H1 (cell line): ENCODE measurements around the gene PCDHGB5. TPM values are rescaled to one million over a fixed set of nuclear protein-coding genes. Genes with fewer than 3 reads are reported as not detected.

Experiments
- CTCF ChIA-PET: fragments of 300-600 bp; sonication (Branson Sonifier 250); formaldehyde crosslinking; loops from one replicate; lab custom pipeline; 2021; ENCODE audit not compliant: partially characterized antibody; lab: Charles Lee
- POLR2A ChIA-PET: fragments of 300-600 bp; sonication (Branson Sonifier 250); formaldehyde crosslinking; loops from one replicate; lab custom pipeline; 2021; ENCODE audit warnings: inconsistent platforms; ENCODE audit not compliant: partially characterized antibody; lab: Charles Lee
- DNase-seq, 2 experiments: peaks; one replicate each; pipeline versions ENCODE4 v3.0.0 to v3.0.0-alpha.2; 2010 to 2022; ENCODE audit warnings: low spot score in 2 of 2, low read depth in 1 of 2, mixed read lengths in 1 of 2
- FAIRE-seq: peaks from 2 replicates; lab custom pipeline; 2011; peaks lifted over from hg19 to GRCh38; lab: Jason Lieb, UNC
- H2AFZ ChIP-seq: 2 replicates; pipeline ENCODE4 v1.8.1; 2012; ENCODE audit warnings: low read length, inconsistent platforms
- H2AK5ac ChIP-seq: 2 replicates; pipeline ENCODE4 v1.6.1; 2013; ENCODE audit warnings: low read depth, low read length
- H2BK120ac ChIP-seq: replicated peaks from 2 replicates; pipeline ENCODE3; 2013; ENCODE audit warnings: low read depth, low read length, inconsistent platforms
- H2BK12ac ChIP-seq: 2 replicates; pipeline ENCODE4 v1.6.1; 2013; ENCODE audit warnings: low read depth, low read length
- H2BK15ac ChIP-seq: 2 replicates; pipeline ENCODE4 v1.6.1; 2013; ENCODE audit warnings: low read length
- H2BK20ac ChIP-seq: 2 replicates; pipeline ENCODE4 v1.6.1; 2013; ENCODE audit warnings: low read length
- H2BK5ac ChIP-seq: 2 replicates; pipeline ENCODE4 v1.6.1; 2013; ENCODE audit warnings: low read depth, low read length
- H3K14ac ChIP-seq: 2 replicates; pipeline ENCODE4 v1.6.1; 2013; ENCODE audit warnings: inconsistent platforms; ENCODE audit not compliant: insufficient read length
- H3K18ac ChIP-seq: 2 replicates; pipeline ENCODE4 v1.6.1; 2013; ENCODE audit warnings: low read length; ENCODE audit errors: extremely low read depth
- H3K23ac ChIP-seq: 2 replicates; pipeline ENCODE4 v1.6.1; 2013; ENCODE audit warnings: inconsistent platforms; ENCODE audit not compliant: insufficient read length
- H3K23me2 ChIP-seq: 2 replicates; pipeline ENCODE4 v1.6.1; 2013; ENCODE audit warnings: low read depth, low read length
- H3K27ac ChIP-seq: 2 replicates; pipeline ENCODE4 v1.6.1; 2011; ENCODE audit warnings: low read depth, low read length, inconsistent platforms
- H3K27me3 ChIP-seq, 4 experiments: replicated peaks in 1 of 4; 1 replicate in 1 of 4; 2 replicates in 3 of 4; pipeline versions ENCODE4 v1.6.1 to v1.8.1; 2011 to 2013; ENCODE audit warnings: low read length in 3 of 4, mild to moderate bottlenecking in 3 of 4, inconsistent platforms in 2 of 4, mixed read lengths in 2 of 4, moderate library complexity in 1 of 4; ENCODE audit not compliant: control insufficient read depth in 3 of 4, insufficient read depth in 3 of 4; ENCODE audit errors: extremely low read depth in 1 of 4
- H3K36me3 ChIP-seq, 4 experiments: 2 replicates each; pipeline versions ENCODE4 v1.6.1 to v1.8.1; 2011 to 2013; ENCODE audit warnings: mild to moderate bottlenecking in 4 of 4, low read length in 3 of 4, moderate library complexity in 2 of 4, control low read depth in 1 of 4, inconsistent platforms in 1 of 4; ENCODE audit not compliant: insufficient read depth in 4 of 4, control insufficient read depth in 2 of 4
- H3K4ac ChIP-seq: replicated peaks from 2 replicates; pipeline ENCODE3; 2013; ENCODE audit warnings: low read length, low read depth, mixed read lengths, inconsistent platforms; ENCODE audit not compliant: insufficient read length
- H3K4me1 ChIP-seq, 4 experiments: replicated peaks in 1 of 4; 1 replicate in 1 of 4; 2 replicates in 3 of 4; pipeline versions ENCODE4 v1.6.1 to v1.8.1; 2011 to 2013; ENCODE audit warnings: low read length in 3 of 4, inconsistent platforms in 2 of 4, mixed read lengths in 1 of 4; ENCODE audit not compliant: insufficient read depth in 4 of 4, control insufficient read depth in 3 of 4
- H3K4me2 ChIP-seq, 2 experiments: 2 replicates each; pipeline versions ENCODE4 v1.6.1 to v1.8.1; 2011 to 2013; ENCODE audit warnings: low read depth in 2 of 2, low read length in 2 of 2, control low read depth in 1 of 2, inconsistent platforms in 1 of 2, mild to moderate bottlenecking in 1 of 2; ENCODE audit not compliant: insufficient read depth in 1 of 2
- H3K4me3 ChIP-seq, 4 experiments: fragments of 200-600, 300-600 bp in 1 of 4; sonication (generic), shearing (Covaris generic), sonication (Bioruptor Twin) in 1 of 4; 2 replicates each; pipeline versions ENCODE4 v1.5.1 to v1.8.1; 2011 to 2016; ENCODE audit warnings: low read length in 4 of 4, low read depth in 3 of 4, control low read depth in 2 of 4, inconsistent platforms in 2 of 4, mild to moderate bottlenecking in 2 of 4, mixed read lengths in 1 of 4, moderate library complexity in 1 of 4; ENCODE audit not compliant: insufficient read depth in 2 of 4; ENCODE audit errors: extremely low read depth in 1 of 4
- H3K56ac ChIP-seq: replicated peaks from 2 replicates; pipeline ENCODE3; 2013; ENCODE audit warnings: low read depth, mild to moderate bottlenecking, mixed read lengths, low read length, inconsistent platforms; ENCODE audit not compliant: insufficient read length
- H3K79me1 ChIP-seq: 2 replicates; pipeline ENCODE4 v1.6.1; 2013; ENCODE audit warnings: low read depth, low read length, control low read depth
- H3K79me2 ChIP-seq, 2 experiments: 2 replicates each; pipeline versions ENCODE4 v1.6.1 to v1.8.1; 2012 to 2013; ENCODE audit warnings: low read length in 2 of 2, mild to moderate bottlenecking in 2 of 2, inconsistent platforms in 1 of 2; ENCODE audit not compliant: insufficient read depth in 2 of 2, control insufficient read depth in 1 of 2
- H3K9ac ChIP-seq, 4 experiments: replicated peaks in 1 of 4; 1 replicate in 1 of 4; 2 replicates in 3 of 4; pipeline versions ENCODE4 v1.6.1 to v1.8.1; 2011 to 2013; ENCODE audit warnings: low read depth in 3 of 4, low read length in 3 of 4, control low read depth in 2 of 4, mild to moderate bottlenecking in 2 of 4, moderate library complexity in 2 of 4, inconsistent platforms in 1 of 4; ENCODE audit errors: extremely low read depth in 1 of 4
- H3K9me3 ChIP-seq, 2 experiments: 2 replicates each; pipeline versions ENCODE4 v1.6.1 to v1.8.1; 2012 to 2013; ENCODE audit warnings: mild to moderate bottlenecking in 2 of 2, moderate library complexity in 2 of 2, control low read depth in 1 of 2, inconsistent platforms in 1 of 2, low read depth in 1 of 2, low read length in 1 of 2, mixed read lengths in 1 of 2; ENCODE audit not compliant: insufficient read depth in 2 of 2
- H4K20me1 ChIP-seq, 2 experiments: replicated peaks in 1 of 2; 2 replicates each; pipeline versions ENCODE3 to v1.8.1; 2011 to 2013; ENCODE audit warnings: inconsistent platforms in 2 of 2, low read length in 2 of 2, mild to moderate bottlenecking in 1 of 2; ENCODE audit not compliant: insufficient read depth in 2 of 2, control insufficient read depth in 1 of 2
- H4K5ac ChIP-seq: 2 replicates; pipeline ENCODE4 v1.6.1; 2013; ENCODE audit warnings: low read length, low read depth, mixed read lengths, inconsistent platforms; ENCODE audit not compliant: insufficient read length
- H4K8ac ChIP-seq: 2 replicates; pipeline ENCODE4 v1.8.0; 2013; ENCODE audit warnings: mild to moderate bottlenecking, moderate library complexity, low read length, inconsistent platforms; ENCODE audit not compliant: insufficient read depth; ENCODE audit errors: extremely low read depth
- H4K91ac ChIP-seq: replicated peaks from 2 replicates; pipeline ENCODE3; 2013; ENCODE audit warnings: low read length, mixed read lengths, inconsistent platforms; ENCODE audit not compliant: insufficient read length
- CBX8 ChIP-seq: fragments of 300-800, 300-1000 bp; sonication (generic); IDR thresholded peaks from 2 replicates; pipeline ENCODE4 v1.7.1; 2016; ENCODE audit warnings: low read depth, low read length, borderline replicate concordance
- E2F6 ChIP-seq: IDR thresholded peaks from 2 replicates; pipeline ENCODE4 v1.6.1; 2012; ENCODE audit warnings: inconsistent platforms
- EP300 ChIP-seq, 2 experiments: IDR thresholded peaks; 1 replicate in 1 of 2; 2 replicates in 1 of 2; pipeline ENCODE4 v1.6.1; 2011 to 2012; ENCODE audit warnings: low read depth in 2 of 2, low read length in 2 of 2, mild to moderate bottlenecking in 2 of 2, borderline replicate concordance in 1 of 2, inconsistent platforms in 1 of 2, moderate library complexity in 1 of 2
- JUND ChIP-seq: IDR thresholded peaks from 2 replicates; pipeline ENCODE4 v1.6.1; 2011; ENCODE audit warnings: mild to moderate bottlenecking, improper control_type of control experiment, low read length
- SP1 ChIP-seq: IDR thresholded peaks from 2 replicates; pipeline ENCODE4 v1.6.1; 2011; ENCODE audit warnings: low read depth, low read length
- WGBS, 2 experiments: shearing (Covaris generic) in 1 of 2; methylation state at CpG; one replicate each; pipeline versions ENCODE4 v1.1.6 to v1.1.7; 2013 to 2015; ENCODE audit warnings: low lambda C conversion rate in 2 of 2, mixed read lengths in 2 of 2, inconsistent platforms in 1 of 2, low coverage in 1 of 2, missing lambda C conversion rate in 1 of 2; ENCODE audit not compliant: insufficient replicate concordance in 2 of 2, insufficient coverage in 1 of 2, insufficient read length in 1 of 2; ENCODE audit errors: extremely low coverage in 1 of 2, missing lambda C conversion rate in 1 of 2; 5-methylcytosine and 5-hydroxymethylcytosine counted together
- polyA plus RNA-seq, 7 experiments: library from polyadenylated mRNA; depleted of rRNA in 3 of 7; stranded (reverse) in 5 of 7; unstranded in 2 of 7; fragments of >200 nt in 5 of 7; fragments of 200-250 nt in 2 of 7; gene quantifications; 1 replicate in 5 of 7; 2 replicates in 1 of 7; 4 replicates in 1 of 7; pipeline versions ENCODE4 v1.2.1 to v1.2.3, GENCODE V29; 2011 to 2013; ENCODE audit warnings: missing spikeins in 2 of 7, mixed read lengths in 2 of 7
- total RNA-seq: library from RNA; stranded (reverse); fragmentation: NEBNext Ultra II Directional; extraction: Animal tissue kit (Norgen Biotek cat#: 25700); gene quantifications from 2 replicates; pipeline ENCODE4 v1.2.1, GENCODE V29; 2021

PCDHGB5 gene
- total and polyA plus RNA-seq, 2 of the 8 experiments (the other 6 are each of a cell fraction or from before 2014, with no cell fraction given): 1.1 to 2.6 TPM

- Histone ChIP-seq H4K20me1 (no peaks in the 10 kb centered on the region), H3K4me3 (no peak overlapping the region), H3K9me3 (peaks cover 18 to 28% of the 10 kb centered on the region in 2 experiments), H2BK5ac (no peak overlapping the region), H3K27me3 (no peaks in the 10 kb centered on the region), H3K23ac (no peak overlapping the region), H3K79me2 (no peaks in the 10 kb centered on the region), H3K79me1 (no peaks in the 10 kb centered on the region), H3K56ac (no peak overlapping the region), H2AK5ac (no peak overlapping the region), H4K5ac (no peak overlapping the region), H3K23me2 (no peaks in the 10 kb centered on the region), H2BK120ac (no peak overlapping the region), H2BK20ac (no peak overlapping the region), H4K8ac (no peak overlapping the region), H3K4me1 (no peaks in the 10 kb centered on the region), H3K9ac (no peak overlapping the region), H2AFZ (no peak overlapping the region), H3K27ac (no peak overlapping the region), H3K36me3 (peaks cover 0 to 6% (median 0%) of the 10 kb centered on the region in 4 experiments; a peak in 2 of 8 replicates), H2BK15ac (no peak overlapping the region), H3K18ac (no peak overlapping the region), H3K14ac (no peak overlapping the region), H3K4me2 (no peak overlapping the region), H2BK12ac (no peak overlapping the region), H4K91ac (no peak overlapping the region), H3K4ac (no peak overlapping the region)
- POLR2A ChIA-PET: no interaction called here
- CTCF ChIA-PET: interaction anchor here (7.0 kb wide), 1 partner anchor 15 kb away, joined by 67 read pairs; the partner anchor contains the start of genes PCDHGA11 and PCDHGB7
- DNase-seq (no peak), FAIRE-seq (no peak)
- TF ChIP-seq JUND: no peak
- TF ChIP-seq SP1: no peak
- TF ChIP-seq CBX8: no peak
- TF ChIP-seq EP300 (IDR thresholded peaks at IDR 0.05; ENCODE audit: borderline replicate concordance in 1 of 2, low read depth in 2 of 2, low read length in 2 of 2): no peak
- TF ChIP-seq E2F6: no peak
- WGBS, 2 experiments: 96% methylated on average over 2 of the region's 2 CpGs; no CpG with 5 or more reads in 1 of the 2 experiments
These were observed 36.3 kb downstream of the PCDHGB5 start for GRCh38 chr5:141434006-141434405.
